MCF 10A (cell line): Measurements from ENCODE around the gene CSF3R. TPM values are rescaled to one million over a fixed set of nuclear protein-coding genes. Genes with fewer than 3 reads are reported as not detected.

Source experiments
- BruUV-seq: library from RNA; stranded (reverse); fragments of 400-500 nt; replicated peaks from 2 replicates; lab custom pipeline; 2021; lab: Mats Ljungman, UMichigan
- CTCF ChIA-PET: fragments of 300-600 bp; sonication (Branson Sonifier 250); formaldehyde crosslinking; extraction: SDS; loops from one replicate; lab custom pipeline; 2021; ENCODE audit warnings: antibody characterized with exemption, inconsistent platforms; lab: Yijun Ruan, JAX
- POLR2A ChIA-PET: fragments of 300-600, 350-650 bp; sonication (Branson Sonifier 250); formaldehyde crosslinking; extraction: SDS; loops from one replicate; lab custom pipeline; 2020; ENCODE audit warnings: antibody characterized with exemption, inconsistent platforms; lab: Yijun Ruan, JAX
- DNase-seq: peaks from one replicate; pipeline ENCODE4 v3.0.0-alpha.2; 2018; ENCODE audit not compliant: unreplicated experiment
- H3K27ac Mint-ChIP-seq: one replicate; pipeline ENCODE4 v1.8.0; 2022; ENCODE audit warnings: mild to moderate bottlenecking, low read depth, mixed read lengths; ENCODE audit not compliant: unreplicated experiment
- H3K27me3 Mint-ChIP-seq: one replicate; pipeline ENCODE4 v1.8.0; 2022; ENCODE audit warnings: mixed read lengths; ENCODE audit not compliant: insufficient read depth, unreplicated experiment
- H3K36me3 Mint-ChIP-seq: one replicate; pipeline ENCODE4 v1.8.0; 2022; ENCODE audit warnings: mild to moderate bottlenecking, moderate library complexity, mixed read lengths; ENCODE audit not compliant: insufficient read depth, unreplicated experiment
- H3K4me1 Mint-ChIP-seq: one replicate; pipeline ENCODE4 v1.8.0; 2022; ENCODE audit warnings: mixed read lengths; ENCODE audit not compliant: insufficient read depth, unreplicated experiment
- H3K4me3 Mint-ChIP-seq: one replicate; pipeline ENCODE4 v1.8.0; 2022; ENCODE audit warnings: mild to moderate bottlenecking, moderate library complexity, mixed read lengths; ENCODE audit not compliant: unreplicated experiment
- H3K9me3 Mint-ChIP-seq: one replicate; pipeline ENCODE4 v1.8.0; 2022; ENCODE audit warnings: mixed read lengths; ENCODE audit not compliant: unreplicated experiment
- CTCF ChIP-seq: fragments of 200-600 bp; IDR thresholded peaks from one replicate; pipeline ENCODE4 v1.8.0; 2022; ENCODE audit warnings: antibody characterized with exemption, mild to moderate bottlenecking; ENCODE audit not compliant: unreplicated experiment
- intact Hi-C: fragments of 100-400 bp; cut with micrococcal nuclease; formaldehyde crosslinking; loops from 2 replicates; pipeline ENCODE4 v1.14.1; 2022
- total RNA-seq: library from RNA; stranded (reverse); gene quantifications from 2 replicates; pipeline ENCODE4 v1.2.3, GENCODE V29; 2022

Gene CSF3R
- total RNA-seq, 1 experiment from 2014 or later = not detected

GRCh38 chr1:36522461-36523229, 39.9 kb upstream of the CSF3R start:
- Mint-ChIP-seq H3K9me3 (no peaks in the 10 kb centered on the region), H3K36me3 (no peaks in the 10 kb centered on the region), H3K4me3 (no peak overlapping the region), H3K27me3 (no peaks in the 10 kb centered on the region), H3K4me1 (no peaks in the 10 kb centered on the region), H3K27ac (no peak overlapping the region)
- intact Hi-C loops = no loop called here
- no peak for TF ChIP-seq CTCF
- POLR2A ChIA-PET = interaction anchor here (0.6 kb wide), 1 partner anchor 925 kb away, joined by 3 read pairs; no protein-coding TSS in a partner anchor
- CTCF ChIA-PET = interaction anchor here (0.6 to 0.7 kb wide), 2 partner anchors 50 to 801 kb away, joined by 3 read pairs; no protein-coding TSS in a partner anchor
- no TSS peak for BruUV-seq
- DNase-seq = no peak

DNA sequence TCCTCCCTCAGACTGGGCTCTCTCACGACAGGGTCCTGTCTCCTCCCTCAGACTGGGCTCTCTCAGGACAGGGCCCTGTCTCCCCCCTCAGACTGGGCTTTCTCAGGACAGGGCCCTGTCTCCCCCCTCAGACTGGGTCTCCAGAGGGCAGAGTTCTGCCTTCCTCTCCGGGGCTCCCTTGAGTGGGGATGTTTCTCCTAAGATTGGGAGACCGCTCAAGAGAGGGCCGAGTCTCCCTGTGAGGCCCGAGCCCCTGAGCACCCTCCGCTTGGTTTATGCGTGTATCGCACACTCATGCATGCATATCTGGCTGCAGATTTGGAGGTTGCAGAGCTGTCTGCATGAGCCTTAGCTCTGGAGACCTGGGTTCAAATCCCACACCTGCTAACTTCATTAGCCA, 39.3 kb upstream of the CSF3R start:
- Mint-ChIP-seq H3K36me3 (no peaks in the 10 kb centered on the region), H3K9me3 (no peaks in the 10 kb centered on the region), H3K27me3 (no peaks in the 10 kb centered on the region), H3K4me3 (no peak overlapping the region), H3K4me1 (no peaks in the 10 kb centered on the region), H3K27ac (no peak overlapping the region)
- intact Hi-C loops = no loop called here
- CTCF ChIA-PET = interaction anchor here (0.6 kb wide), 1 partner anchor 50 kb away, joined by 3 read pairs; no protein-coding TSS in a partner anchor
- no peak for DNase-seq
- no peak for TF ChIP-seq CTCF
- POLR2A ChIA-PET = no interaction called here
- BruUV-seq = no TSS peak

GRCh38 chr1:36520771-36521420, 38.2 kb upstream of the CSF3R start:
- Mint-ChIP-seq H3K4me1 (no peaks in the 10 kb centered on the region), H3K4me3 (no peak overlapping the region), H3K36me3 (no peaks in the 10 kb centered on the region), H3K9me3 (no peaks in the 10 kb centered on the region), H3K27me3 (no peaks in the 10 kb centered on the region), H3K27ac (no peak overlapping the region)
- ChIA-PET CTCF (no interaction called here), POLR2A (no interaction called here)
- DNase-seq = no peak
- intact Hi-C loops = no loop called here
- no peak for TF ChIP-seq CTCF
- BruUV-seq = no TSS peak

- Mint-ChIP-seq H3K4me1 (no peaks in the 10 kb centered on the region), H3K36me3 (no peaks in the 10 kb centered on the region), H3K27me3 (no peaks in the 10 kb centered on the region), H3K9me3 (no peaks in the 10 kb centered on the region), H3K4me3 (no peak overlapping the region), H3K27ac (no peak overlapping the region)
- no peak for TF ChIP-seq CTCF
- CTCF ChIA-PET = interaction anchor here (0.6 kb wide), 1 partner anchor 26 kb away, joined by 3 read pairs; no protein-coding TSS in a partner anchor
- intact Hi-C loops = no loop called here
- no peak for DNase-seq
- no TSS peak for BruUV-seq
- POLR2A ChIA-PET = no interaction called here
Measured at GRCh38 chr1:36520056-36520455, 37.3 kb upstream of the CSF3R start.
